ENCODE measurements around the gene SEC61B.

The SEC61B gene

DNA sequence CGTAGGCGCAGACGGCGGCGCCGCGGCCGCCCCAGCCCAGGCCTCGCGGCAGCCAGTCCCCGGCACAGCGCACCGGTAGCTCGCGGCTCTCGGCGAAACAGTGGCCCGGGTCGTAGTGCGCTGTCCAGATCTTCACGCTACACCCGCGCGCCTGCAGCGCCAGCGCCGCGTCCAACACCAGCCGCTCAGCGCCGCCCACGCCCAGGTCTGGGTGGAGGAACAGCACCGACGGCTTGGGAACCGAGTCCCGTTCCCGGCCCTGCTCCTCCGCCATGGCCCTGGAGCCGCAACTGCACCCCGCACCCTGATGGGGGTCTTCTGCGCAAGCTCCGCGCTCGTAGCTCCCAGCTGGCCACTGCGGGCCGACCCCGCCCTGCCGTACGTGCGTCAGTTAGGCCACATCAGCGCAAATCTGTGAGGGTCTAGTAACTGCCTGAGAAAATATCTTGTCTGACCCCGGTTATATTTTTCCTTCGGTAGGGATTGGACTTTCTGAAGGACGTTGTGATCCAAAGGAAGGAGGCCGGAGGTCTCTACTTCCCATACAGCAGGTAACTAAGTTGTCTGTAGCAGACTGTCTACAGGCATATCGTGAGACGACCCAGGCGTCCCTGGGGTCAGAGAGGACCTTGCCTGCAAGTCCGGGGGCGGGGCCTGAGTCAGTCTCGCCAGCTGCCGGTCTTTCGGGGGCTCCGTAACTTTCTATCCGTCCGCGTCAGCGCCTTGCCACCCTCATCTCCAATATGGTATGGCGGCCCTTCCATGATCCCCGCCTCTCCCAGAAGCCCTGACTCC is at the start of gene SEC61B, which contains the start of gene ALG2:
Gene SEC61B (plus strand): TSS at position 662 of the 795 bp plus-strand sequence. CDS start 82 bp downstream, at position 744.
Gene ALG2 (minus strand): TSS at position 322 of the 795 bp plus-strand sequence. CDS start 48 bp downstream, at position 274.
- peak; percentile 88 for DNase-seq

DNA sequence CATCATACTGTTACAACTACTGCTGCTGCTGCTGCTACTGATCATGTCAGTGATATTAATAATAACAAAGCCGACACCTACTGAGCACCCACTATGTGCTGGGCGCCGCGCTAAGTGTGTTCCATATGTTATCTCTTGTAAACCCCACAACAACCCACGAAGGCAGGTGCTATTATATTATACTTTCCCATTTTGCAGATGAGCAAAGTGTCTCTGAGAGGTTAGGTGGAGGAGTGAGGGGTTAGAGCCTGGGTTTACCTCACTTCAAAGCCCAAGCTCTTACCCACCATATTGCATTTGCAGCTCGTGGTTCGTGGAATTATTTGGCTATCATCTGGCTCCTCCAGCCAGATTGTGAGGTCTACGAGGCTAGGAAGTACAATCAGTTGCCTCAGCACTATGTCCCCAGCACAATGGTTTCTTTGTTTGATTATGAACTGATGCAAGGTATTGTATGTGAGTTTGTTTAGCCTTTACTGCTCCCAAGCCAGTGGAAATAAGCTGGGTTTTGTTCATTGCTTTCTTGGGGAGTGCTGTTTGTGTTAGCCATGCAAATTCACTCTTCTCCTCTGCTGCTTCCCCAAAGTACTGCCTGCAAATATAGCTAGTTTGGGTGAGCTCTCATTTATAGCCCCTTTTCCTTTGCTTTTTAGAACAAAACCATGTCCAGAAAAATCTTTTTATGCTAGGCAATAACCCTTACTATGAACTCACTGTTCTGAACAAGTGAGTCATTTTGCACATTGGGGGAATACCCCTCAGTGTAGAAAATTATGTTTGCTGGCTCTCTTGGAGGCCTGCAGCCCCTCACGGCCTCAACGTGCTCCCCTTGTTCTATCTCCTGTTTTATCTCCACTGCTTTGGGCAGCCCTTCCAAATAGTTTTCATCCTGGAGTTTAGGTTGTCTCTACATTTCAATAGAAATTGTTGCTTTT is 48.2 kb upstream of the SEC61B start:
- DNase-seq, result peak; percentile 59

GRCh38 chr9:99176527-99177013 is 45.5 kb upstream of the SEC61B start:
- DNase-seq, result no peak

- no peak for DNase-seq
Measured at GRCh38 chr9:99177576-99178366, 44.3 kb upstream of the SEC61B start.

GRCh38 chr9:99178912-99179872 is 42.9 kb upstream of the SEC61B start:
- DNase-seq, result no peak

GRCh38 chr9:99180199-99180598 is 41.9 kb upstream of the SEC61B start:
- no peak for DNase-seq

GRCh38 chr9:99180662-99181061 is 41.4 kb upstream of the SEC61B start:
- DNase-seq, result no peak

DNA sequence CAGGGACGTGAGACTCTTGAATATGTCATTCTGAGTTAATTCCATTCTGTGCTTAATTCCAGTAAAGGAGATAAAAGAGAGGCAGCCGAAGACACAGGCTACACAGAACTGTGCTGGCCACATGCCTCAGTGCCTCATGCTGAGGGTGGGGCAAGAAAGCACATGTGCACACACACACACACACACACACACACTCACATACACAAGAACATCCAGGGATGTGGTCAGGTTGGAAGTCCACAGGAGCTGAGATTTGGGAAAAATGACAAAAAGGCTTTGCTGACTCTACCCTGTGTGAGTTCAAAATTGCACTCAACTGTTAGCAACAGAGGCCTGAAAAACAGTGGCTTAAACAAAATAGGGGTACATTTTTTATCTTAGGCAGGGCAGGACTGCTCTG is 40.9 kb upstream of the SEC61B start:
- DNase-seq, result no peak

GRCh38 chr9:99181621-99182020 is 40.5 kb upstream of the SEC61B start:
- DNase-seq, result no peak

- DNase-seq, result no peak
Measured at GRCh38 chr9:99182356-99182755, 39.7 kb upstream of the SEC61B start.

- no peak for DNase-seq
Measured at GRCh38 chr9:99183616-99184015, 38.5 kb upstream of the SEC61B start.

DNA sequence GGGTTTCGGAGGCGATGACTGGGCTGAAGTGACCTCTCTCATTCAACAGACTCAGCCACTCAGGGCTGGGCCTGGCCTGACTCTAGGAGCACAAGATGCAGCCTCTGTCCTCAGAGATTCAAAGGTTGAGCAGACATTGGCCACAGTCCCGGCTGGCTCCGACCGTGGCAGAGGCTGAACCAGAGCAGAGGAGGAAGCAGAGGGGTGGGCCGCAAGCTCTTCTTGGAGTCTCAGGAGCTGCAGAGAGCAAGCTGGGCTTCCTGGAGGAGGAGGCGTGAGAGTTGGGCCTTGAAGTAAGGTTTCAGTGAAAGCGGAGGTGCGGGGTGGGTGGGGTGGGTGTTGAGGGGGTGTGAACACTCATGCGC is 38.0 kb upstream of the SEC61B start:
- no peak for DNase-seq

DNA sequence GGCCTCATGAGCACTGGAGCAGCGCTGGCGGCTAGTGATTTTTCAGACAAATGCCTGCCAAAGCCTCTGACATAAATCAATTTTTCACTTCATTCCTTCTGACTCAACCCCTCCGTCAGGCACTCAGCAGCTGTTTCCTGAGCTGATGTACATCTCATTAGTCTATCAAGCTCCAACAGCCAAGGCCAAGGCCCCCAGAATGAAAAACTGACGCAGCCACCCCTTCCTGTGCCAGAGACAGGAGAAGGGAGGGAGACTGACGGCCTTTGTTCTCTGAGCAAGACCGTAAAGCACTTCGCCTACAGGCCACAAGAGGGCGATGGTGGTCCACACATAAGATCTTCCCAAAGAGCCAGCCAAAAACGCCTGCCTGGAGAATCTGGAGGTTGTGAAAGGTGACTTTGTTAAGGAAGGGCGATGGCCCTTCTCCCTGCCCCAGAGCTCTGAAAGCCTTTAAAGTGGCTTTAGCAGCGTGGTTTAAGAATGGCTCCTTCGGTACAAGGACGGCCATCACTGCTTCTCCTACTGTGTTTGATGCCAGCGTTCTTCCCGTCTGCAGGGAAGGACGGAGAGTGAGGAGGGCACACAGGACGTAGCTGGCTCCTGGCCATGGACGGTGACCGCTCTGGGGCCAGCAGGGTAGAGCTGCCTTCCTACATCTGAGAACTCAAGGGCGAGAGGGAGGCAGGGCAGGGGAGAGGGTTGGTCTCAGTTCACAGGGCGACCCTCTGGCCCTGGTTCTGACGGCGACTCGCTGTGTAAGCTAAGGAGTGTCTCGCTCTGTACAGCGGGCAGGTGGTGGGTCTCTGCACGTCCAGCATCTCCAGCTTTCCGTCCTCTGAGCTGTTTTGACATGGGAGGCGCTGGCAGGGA is 37.4 kb upstream of the SEC61B start:
- DNase-seq, result peak; percentile 78

DNA sequence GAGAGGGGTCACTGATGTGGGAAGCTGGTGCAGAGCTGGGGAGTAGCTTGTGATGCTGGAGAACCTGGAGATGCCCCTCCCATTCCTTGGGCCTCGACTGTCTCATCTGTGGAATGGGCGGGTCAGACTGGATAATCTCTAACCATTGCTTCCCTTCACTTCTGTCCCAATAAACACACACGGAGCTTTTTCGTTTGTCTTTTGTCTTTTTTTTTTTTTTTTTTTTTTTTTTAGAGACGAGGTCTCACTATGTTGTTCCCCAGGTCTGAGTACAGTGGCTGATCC is 36.8 kb upstream of the SEC61B start:
- no peak for DNase-seq

GRCh38 chr9:99185934-99186333 is 36.1 kb upstream of the SEC61B start:
- DNase-seq, result no peak

DNA sequence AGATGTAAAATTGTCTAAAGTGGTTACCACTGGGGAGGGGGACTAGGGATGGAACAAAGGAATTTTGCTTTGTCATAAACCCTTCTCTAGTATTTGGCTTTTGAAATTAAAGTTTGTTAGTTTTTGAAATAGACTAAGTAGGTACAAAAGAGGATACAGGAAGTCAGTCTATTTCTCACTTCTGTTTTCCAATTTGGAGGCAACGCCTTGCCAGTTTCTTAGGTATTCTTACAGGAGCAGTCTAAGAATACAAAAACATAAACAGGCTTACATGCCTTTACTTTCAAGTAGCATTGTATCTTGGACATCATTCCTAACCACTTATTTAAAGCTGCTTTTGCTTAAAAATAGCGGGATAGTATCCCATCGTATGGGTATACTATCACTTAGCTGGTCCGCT is 34.8 kb upstream of the SEC61B start:
- no peak for DNase-seq

GRCh38 chr9:99189186-99189585 is 32.9 kb upstream of the SEC61B start:
- DNase-seq, result no peak

GRCh38 chr9:99189887-99190596 is 32.0 kb upstream of the SEC61B start:
- DNase-seq, result no peak

GRCh38 chr9:99190597-99191283 is 31.3 kb upstream of the SEC61B start:
- no peak for DNase-seq

Measured in NCI-H774 (cell line).